GM19468 (cell line): ENCODE results near the gene SRSF2.
"Not testable (repeated sequence)": the region's sequence is repeated elsewhere in the genome, so short reads cannot be mapped to it uniquely, and the experiment has no call there.

Experiments used
- ATAC-seq: cut with Tn5 transposase; IDR thresholded peaks from one replicate; pipeline ENCODE4 v1.9.1; 2021; ENCODE audit warnings: mild to moderate bottlenecking, moderate library complexity, moderate number of reproducible peaks; ENCODE audit not compliant: unreplicated experiment; ENCODE audit errors: extremely low read depth

Gene SRSF2

DNA sequence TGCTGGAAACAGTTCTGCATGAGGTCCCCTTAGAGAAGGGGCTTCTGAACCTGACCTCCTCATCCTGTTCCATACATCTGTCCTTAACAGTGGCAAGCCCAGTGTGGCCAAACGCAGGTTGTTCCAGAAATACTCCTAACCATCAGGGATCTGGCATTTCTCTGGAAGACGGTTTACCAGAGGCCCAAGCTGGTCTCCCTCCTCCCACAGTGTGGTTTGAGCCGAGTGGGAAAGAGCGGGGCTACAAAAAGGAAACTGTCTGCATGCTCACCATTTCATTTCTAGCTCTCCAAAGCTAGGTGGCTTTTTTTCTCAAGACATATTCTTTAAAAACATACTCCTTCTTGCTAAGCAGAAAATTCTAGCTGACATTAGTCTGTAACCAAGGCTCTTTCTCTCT lies 32.3 kb downstream of the SRSF2 start:
- ATAC-seq, result no peak

DNA sequence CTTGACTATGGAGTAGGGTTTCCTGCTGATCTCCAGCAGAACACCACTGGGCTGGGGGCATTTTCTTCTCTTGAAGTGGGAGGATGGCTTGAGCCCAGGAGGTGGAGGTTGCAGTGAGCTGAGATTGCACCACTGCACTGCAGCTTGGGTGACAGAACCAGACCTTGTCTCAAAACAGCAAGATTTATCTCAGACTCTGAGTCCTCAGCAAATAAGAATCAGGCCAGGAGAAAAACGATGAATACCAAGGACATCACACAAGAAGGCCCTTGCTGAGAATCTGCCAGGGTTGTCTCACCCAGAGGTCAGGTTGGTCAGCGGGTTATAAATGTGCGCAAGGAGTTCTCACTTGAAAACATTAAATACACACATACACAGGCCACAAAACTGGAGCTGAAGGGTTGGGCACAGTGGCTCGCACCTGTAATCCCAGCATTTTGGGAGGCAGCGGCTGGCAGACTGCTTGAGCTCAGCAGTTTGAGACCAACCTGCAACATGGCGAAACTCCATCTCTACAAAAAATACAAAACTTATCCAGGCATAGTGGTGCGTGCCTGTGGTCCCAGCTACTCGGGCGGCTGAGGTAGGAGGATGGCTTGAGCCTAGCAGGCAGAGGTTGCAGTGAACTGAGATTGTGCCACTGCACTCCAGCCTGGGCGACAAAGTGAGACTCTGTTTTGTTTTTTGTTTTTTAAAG lies 34.0 kb downstream of the SRSF2 start:
- ATAC-seq, result no peak

DNA sequence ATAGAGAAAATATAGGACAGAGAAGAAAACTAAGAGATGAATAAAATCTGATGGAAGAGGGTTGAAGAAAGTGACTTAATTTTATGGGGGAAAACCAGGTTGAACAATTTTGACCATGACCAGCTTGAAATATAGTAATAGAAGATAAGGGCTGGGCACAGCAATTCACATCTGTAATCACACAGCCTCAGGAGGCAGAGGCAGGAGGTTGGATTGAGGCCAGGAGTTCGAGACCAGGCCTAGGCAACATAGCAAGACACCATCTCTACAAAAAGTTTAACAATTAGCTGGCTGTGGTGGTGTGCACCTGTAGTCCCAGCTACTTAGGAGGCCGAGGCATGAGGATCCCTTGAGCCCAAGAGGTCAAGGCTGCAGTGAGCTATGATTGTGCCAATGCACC lies 35.1 kb downstream of the SRSF2 start:
- ATAC-seq, result no peak

DNA sequence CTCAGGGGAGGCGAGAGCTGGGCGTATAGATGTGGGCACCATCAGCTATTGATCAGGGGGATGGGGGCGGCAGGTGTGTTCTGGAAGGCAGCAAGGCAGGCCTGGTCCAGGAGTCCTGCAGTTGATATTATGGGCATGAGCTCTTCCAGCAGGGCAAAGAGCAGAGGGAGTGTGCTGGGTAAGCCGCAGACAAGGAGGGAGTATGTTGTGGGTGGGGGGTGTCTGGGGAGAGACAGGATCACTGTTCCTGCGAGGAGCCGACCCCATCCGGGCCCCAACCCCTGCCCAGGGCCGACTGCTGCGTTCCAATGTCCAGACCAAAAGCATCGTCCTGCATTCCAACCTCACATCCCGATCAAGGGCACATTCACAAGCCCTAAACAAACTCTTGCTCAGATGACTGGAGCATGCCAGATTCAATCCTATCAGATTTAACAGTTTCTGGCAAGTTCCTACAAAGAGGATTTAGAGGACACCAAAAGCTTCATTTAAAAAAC lies 35.6 kb downstream of the SRSF2 start:
- ATAC-seq, result no peak

DNA sequence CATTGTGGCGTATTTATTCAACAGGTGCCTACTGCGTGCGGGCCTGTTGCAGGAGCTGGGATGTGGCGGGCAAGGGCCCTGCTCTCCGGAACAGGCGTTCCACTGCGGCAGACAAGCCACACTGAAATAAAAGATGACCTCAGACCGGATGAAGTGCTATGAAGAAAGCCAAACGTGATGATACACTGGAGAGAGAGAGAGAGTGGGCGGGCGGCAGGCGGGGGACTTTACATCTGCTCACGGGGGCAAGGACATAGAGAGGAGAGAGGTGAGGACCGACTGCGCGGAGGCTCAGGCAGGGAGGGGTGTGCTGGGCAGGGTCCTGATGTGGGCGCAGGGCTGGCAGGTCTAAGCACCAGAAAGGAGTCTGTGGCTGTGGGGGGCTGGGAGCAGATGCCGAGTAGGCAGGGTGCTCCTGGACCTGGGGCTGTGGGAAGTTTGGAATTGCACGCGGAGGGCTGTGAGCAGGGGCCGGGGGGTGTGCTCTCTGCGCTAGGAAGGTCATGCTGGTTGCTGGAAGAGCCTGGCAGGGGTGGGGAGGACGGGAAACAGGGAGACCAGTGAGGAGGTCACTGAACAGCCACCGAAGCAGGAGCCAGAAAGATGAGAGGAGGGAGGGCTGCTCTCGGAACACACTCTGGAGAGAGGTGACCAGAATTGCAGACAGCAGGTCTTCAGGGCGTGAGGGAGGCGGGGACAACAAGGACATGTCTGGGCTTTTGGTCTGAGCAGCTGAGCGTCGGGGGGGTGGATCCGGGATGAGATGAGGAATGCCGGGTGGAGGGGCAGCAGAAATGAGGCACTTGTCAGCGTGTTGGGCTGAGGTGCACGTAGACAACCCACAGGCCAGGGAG lies 36.3 kb downstream of the SRSF2 start:
- no peak for ATAC-seq

DNA sequence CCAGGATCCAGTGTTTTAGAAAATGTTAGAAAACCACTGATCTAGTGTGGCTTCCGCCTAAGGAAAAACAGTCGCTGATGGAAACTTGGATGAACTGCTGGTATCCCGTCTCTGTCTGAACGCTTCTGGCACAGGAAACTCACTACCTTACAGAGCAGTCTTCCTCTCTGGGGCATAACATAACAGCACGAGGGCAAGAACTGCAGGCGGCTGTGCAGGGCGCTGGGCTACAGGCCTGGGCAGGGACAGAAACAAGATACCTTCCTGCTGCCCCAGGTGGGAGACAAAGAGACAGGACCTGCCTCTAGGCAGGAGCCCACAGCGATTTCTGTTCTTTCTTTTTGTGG lies 36.9 kb downstream of the SRSF2 start:
- ATAC-seq, result no peak

DNA sequence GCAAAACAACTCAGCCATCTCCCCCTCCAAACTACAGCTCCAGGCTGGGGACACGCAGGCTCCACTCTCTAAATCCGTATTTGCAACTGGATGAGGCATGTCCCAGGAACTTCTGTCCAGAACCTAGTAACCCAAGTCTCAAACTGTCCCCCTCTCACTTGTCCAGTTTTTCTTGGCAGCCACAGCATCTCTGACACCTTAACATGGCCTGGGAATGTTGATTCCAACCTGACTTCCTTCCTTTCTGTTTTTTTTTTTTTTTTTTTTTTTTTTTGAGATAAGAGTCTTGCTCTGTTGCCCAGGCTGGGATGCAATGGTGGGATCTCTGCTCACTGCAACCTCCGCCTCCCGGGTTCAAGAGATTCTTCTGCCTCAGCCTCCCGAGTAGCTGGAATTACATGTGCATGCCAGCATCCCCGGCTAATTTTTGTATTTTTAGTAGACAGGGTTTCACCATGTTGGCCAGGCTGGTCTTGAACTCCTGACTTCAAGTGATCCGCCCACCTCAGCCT lies 38.6 kb downstream of the SRSF2 start:
- ATAC-seq, result not testable (repeated sequence)

DNA sequence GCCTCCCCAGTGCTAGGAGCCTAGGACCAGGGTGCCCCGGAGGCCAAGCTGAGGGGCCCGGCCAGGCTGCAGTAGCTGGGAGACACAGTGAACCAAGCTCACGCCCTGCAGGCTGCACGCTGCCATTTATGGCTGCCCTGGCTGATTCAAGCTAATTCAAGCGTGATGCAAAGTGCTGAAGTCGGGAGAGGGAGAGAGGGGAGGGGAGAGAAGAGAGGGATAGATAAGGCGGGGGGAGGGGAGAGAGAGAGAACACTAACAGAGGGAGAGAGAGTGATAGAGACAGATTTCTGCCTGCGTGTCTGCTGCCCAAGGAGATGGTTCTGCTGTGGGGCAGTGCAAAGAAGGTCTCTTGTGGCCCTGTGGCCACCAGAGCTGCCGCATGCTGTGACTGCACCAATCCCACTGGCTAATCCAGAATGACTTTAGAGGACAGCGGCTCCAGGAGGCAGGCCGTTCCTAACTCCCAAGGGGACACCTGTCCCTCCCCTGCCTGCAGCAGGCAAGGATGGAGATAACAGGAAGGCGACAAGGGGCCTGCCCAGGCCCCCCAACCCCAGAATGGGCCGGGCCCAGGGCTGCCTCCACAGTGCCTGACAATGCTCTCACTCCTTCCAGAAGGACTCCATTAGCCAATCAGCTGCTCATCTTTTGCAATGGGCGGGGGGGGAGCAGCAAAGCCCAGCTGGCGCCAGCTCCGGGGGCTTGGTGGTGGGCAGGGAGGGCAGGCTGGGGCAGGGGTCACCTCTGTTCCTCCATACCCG lies 39.2 kb downstream of the SRSF2 start:
- ATAC-seq, result no peak

DNA sequence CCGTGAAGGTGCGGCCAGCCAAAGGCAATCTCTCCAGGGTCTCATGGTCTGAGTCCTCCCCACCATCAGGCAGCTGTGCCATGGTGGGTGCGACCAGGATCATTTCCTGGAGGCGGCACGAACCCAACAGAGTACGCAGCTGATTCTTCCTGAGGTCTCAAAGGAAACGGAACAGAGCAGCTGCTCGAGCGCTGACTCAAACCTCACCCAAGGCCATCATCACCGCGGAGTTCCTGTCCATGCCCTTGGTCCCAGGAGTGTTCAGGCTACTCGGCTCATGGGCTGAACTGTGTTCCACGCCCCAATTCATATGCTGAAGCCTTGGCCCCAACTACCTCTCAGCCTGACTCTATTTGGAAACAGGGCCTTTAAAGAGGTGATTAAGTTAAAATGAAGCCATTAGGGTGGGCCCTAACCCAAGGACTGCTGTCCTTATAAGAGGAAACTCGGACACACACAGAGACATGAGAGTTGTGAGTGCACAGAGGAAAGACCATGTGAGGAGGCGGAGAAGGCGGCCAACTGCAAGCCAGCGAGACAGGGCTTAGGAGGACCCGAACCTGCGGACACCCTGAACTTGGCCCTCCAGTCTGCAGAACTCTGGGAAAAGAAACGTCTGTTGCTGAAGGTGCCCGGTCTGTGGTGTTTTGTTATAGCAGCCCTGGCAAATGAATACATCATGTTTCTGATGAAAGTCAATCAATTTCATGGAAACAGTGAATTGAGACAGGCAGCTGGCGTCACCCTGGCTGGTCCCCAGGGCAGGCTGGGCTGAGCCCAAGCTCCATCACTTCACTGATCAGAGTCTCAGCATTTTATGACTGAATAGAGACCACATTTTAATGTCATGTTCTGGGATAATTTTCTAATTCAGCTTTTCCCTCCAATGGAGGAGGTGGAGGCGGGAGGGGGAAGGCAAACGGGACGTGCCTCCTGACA lies 40.1 kb downstream of the SRSF2 start:
- ATAC-seq, result no peak

DNA sequence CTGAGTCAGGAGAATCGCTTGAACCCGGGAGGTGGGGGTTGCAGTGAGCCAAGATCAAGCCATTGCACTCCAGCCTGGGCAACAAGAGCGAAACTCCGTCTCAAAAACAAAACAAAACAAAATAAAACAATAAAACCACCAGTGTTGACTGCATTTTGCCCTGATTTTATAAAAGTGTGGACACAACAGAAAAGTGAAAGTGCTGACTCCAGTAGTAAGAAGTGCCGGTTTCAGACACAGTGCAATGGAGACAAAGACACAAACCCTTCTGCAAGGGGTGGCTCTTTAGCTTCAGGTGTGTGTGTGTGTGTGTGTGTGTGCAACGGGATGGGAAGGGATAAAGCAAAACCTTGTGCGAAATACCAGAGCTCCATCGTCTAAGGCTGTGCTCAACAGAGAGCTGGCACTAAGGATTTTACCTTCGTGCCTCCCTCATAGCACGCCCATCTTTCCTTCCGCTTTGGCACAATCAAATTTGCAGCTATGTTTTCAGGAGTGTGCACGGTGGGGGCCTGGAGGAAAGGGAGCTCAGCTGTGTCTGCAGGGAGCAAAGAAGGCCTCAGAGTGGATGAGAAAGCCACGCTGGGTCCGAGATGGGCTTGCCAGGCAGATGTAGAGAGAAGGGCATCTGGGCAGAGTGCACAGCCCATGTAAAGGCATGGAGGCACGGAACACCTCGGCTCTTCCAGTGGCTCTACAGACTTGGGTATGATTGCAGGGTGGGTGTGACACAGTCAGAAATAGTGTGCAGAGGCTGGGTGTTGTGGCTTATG lies 41.9 kb downstream of the SRSF2 start:
- no peak for ATAC-seq

DNA sequence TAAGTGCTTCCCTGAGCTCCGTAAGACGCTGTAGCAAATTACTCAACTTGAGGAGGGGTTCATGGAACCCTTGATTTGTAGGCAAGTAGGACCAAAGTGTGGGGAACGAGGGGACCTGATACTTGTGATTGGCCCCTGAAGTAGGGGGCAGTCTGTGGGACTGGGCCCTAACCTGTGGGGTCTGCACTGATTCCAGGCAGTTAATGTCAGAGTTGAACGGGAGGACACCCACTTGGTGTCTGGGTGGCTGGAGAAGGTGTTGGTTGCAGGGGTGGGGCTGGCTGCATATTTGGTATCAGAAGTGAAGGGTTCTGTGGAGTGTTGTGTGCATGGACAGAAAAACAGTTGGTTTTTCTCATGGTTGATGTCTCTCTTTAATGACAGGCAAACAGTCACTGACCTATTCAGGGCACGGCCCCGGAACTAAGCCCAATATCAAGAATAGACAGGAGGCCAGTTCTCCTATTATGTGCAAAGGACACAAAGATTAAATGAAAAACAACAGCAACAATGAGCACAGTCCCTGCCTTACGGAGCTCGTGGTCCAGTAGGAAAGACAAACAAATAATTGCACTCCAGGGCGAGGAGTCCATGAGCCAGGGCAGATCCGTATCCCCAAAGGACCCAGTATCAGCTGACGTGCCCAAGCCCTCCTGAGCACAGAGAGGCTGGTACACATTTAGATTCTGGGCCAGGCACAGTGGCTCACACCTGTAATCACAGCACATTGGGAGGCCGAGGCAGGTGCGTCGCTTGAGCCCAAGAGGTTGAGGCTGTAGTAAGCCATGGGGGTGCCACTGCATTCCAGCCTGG lies 45.5 kb downstream of the SRSF2 start:
- no peak for ATAC-seq

DNA sequence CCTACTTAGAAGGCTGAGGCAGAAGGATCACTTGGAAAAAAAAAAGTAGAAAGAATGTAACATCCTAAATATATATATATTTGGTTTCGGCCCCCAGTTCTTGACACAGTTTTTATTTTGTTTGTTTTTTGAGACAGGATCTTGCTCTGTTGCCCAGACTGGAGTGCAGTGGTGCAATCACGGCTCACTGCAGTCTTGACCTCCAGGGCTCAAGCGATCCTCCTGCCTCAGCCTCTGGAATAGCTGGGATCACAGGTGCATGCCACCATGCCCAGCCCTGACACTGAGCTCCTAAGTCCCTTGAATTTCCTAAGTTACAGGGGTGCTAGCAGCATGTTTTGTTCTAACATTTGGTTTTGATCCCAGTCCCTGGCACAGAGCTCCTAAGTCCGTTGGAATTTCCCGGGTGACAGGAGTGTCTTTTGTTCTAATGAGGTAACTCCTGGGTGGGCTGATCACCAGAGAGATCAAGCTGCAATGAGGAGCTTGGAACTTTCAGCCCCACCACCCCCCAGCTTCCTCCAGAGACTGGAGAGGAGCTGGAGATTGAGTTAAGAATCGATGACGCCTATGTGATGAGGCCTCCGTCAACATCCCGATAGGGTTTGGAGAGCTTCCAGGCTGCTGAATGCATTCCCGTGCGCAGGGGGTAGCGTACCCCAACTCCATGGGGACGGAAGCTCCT lies 46.4 kb downstream of the SRSF2 start:
- ATAC-seq, result no peak

DNA sequence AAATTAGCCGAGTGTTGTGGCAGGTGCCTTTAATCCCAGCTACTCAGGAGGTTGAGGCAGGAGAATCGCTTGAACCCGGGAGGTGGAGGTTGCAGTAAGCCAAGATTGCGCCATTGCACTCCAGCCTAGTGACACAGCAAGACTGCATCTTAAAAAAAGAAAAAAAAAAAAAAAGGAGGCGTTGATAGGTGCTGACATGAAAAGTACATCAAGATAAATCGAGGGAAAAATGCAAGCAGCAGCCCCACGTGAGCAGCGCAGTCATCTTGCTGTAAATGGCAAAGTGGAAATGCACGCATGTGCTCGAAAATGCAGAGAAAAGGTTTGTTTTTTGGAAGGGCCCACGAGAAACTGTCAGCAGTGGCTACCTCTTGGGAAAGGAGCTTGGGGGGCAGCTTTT lies 47.3 kb downstream of the SRSF2 start:
- no peak for ATAC-seq

DNA sequence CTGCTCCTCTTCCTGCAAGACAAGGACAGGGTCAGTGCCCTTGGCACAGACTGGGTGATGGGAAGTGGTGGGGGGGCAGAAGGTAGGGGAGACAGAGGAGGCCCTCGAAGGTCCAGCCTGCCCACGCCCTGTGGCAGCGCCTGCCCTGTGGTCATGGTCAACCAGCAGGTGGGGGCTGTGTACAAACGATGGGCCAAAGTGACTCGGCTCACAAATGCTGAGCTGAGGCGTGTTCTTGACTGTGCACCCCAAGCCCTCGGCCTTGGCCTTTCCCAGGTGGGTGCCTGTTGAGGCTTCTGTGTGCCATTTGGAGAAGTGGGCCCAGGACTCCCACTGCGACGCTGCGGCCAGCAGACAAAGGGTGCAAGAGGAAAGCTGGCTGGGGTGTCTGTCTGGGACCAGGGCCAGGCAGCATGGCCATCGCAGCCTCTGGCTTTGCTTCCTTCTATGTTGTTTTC lies 48.9 kb downstream of the SRSF2 start:
- ATAC-seq, result no peak

DNA sequence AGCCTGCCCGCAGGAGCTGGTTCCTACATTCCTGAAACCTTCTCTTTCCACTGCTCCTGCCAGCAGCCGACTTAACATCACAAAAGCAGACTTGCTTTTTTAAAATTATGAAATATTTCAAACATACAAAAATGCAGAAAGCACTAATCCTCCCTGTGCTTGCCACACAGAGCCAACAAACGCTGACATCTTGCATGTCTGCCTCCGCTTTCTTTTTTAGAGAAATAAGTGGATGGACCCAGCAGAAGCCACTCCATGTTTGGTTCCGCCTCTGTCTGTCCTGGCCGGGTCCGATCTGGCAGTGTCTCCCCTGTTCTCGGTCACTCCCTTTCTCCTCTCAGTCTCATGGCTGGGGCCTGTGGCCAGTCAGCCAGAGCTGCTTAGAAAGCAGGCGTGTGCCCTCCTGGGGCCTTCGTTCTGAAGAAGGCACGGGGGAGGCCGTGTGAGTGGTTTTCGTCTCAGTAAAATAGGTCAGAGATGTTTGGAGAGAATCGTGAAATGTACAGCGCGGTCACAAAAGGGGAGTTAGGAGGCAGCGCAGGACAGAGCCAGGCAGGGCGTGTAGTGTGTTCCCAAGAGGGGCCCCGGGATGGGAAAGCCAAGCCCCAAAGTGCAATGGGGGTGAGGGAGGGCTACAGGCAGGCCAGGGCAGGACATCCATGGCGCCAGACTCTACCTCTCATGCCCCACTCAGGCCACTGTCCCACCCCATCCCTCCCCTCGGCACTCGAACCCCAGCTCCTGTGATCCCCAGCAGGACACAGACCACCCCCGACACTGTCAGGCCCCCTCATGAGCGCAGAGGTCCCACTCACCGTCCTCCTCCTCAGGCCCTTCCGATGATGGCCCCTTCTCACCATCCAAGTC lies 49.6 kb downstream of the SRSF2 start:
- ATAC-seq, result no peak

DNA sequence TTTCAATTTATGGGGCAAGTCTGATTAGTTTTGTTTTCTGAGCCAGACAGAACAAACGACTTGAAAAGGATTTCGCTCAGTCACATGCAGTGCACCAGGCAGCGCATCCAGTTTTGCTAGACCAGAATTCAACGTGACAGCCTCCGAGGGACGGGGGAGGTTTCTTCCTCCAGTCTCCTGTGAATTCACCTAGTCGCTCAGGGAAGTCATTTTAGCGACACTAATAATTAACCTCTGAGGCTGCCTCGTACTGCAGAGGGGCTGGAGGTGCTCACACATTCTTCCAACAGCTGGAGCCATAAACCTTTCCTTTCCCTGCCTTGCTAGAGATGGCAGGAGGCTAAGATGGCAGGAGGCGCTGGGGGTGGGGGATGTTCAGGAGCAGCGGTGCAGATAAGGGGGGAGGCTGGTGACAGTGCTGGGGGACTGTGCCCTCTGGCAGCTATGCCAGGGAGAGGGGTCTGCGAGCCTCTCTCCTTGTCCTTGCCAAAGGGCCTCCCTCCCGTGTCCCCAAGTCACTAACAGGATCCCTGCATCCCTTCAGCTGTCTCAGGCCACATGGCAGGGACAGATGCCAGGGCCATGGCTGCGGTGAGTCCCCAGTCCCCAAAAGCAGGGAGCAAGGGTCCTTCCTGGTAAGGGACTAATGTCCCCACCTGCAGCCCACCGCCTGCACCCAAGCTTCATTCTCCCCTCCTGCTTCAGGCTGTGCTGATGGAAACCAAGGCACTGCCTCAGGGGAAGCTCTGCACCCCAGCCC lies 50.4 kb downstream of the SRSF2 start:
- ATAC-seq, result no peak
